CD14-positive monocyte (primary cell): Measurements from ENCODE around the gene DLGAP3. TPM values are rescaled to one million over a fixed set of nuclear protein-coding genes. Genes with fewer than 3 reads are reported as not detected.
A peak's percentile ranks its signal among the peaks of the same experiment; 100 is the strongest.

ENCODE experiments used
- DNase-seq, 3 donors: peaks; one replicate each; pipeline ENCODE4 v3.0.0-alpha.2; 2011 to 2022
- H2AFZ ChIP-seq: 2 replicates; pipeline ENCODE4 v1.6.0; 2012; ENCODE audit warnings: mild to moderate bottlenecking, low read depth, low read length, inconsistent platforms; ENCODE audit not compliant: insufficient read depth, poor library complexity, severe bottlenecking
- H3K27ac ChIP-seq, 2 donors: 1 replicate in 1 of 2; 2 replicates in 1 of 2; pipeline ENCODE4 v1.5.1; 2012 to 2013; ENCODE audit warnings: low read length in 2 of 2, control low read depth in 1 of 2, inconsistent platforms in 1 of 2, low read depth in 1 of 2, mild to moderate bottlenecking in 1 of 2
- H3K27me3 ChIP-seq, 2 donors: one replicate each; pipeline versions ENCODE4 v1.6.0 to v1.6.1; 2011 to 2013; ENCODE audit warnings: low read length in 2 of 2; ENCODE audit not compliant: control insufficient read depth in 2 of 2, insufficient read depth in 2 of 2
- H3K36me3 ChIP-seq, 2 donors: replicated peaks in 1 of 2; 1 replicate in 1 of 2; 2 replicates in 1 of 2; pipeline versions ENCODE4 v1.5.1 to v1.6.1; 2012 to 2013; ENCODE audit warnings: low read length in 2 of 2, control low read depth in 1 of 2, inconsistent platforms in 1 of 2, mild to moderate bottlenecking in 1 of 2; ENCODE audit not compliant: insufficient read depth in 2 of 2, control insufficient read depth in 1 of 2
- H3K4me1 ChIP-seq, 2 donors: 1 replicate in 1 of 2; 2 replicates in 1 of 2; pipeline versions ENCODE4 v1.5.1 to v1.6.1; 2012 to 2013; ENCODE audit warnings: low read length in 2 of 2, control low read depth in 1 of 2, inconsistent platforms in 1 of 2, mild to moderate bottlenecking in 1 of 2, moderate library complexity in 1 of 2; ENCODE audit not compliant: insufficient read depth in 2 of 2, control insufficient read depth in 1 of 2
- H3K4me2 ChIP-seq: replicated peaks from 2 replicates; pipeline ENCODE3; 2012; ENCODE audit warnings: low read length, moderate library complexity, mild to moderate bottlenecking; ENCODE audit not compliant: poor library complexity, severe bottlenecking; ENCODE audit errors: extremely low read depth
- H3K4me3 ChIP-seq, 3 experiments: fragments of 200-600 bp in 1 of 3; sonication (generic) in 1 of 3; replicated peaks in 1 of 3; 1 replicate in 2 of 3; 2 replicates in 1 of 3; pipeline ENCODE4 v1.5.1; 2011 to 2013; ENCODE audit warnings: low read length in 3 of 3, mild to moderate bottlenecking in 3 of 3, control low read depth in 2 of 3, low read depth in 2 of 3, inconsistent platforms in 1 of 3, moderate library complexity in 1 of 3
- H3K79me2 ChIP-seq: 2 replicates; pipeline ENCODE4 v1.6.0; 2012; ENCODE audit warnings: mild to moderate bottlenecking, control low read depth, inconsistent platforms, low read length, moderate library complexity; ENCODE audit not compliant: insufficient read depth
- H3K9ac ChIP-seq: 2 replicates; pipeline ENCODE4 v1.6.0; 2017; ENCODE audit warnings: low read length, mild to moderate bottlenecking; ENCODE audit not compliant: insufficient read depth, poor library complexity, severe bottlenecking
- H3K9me3 ChIP-seq, 2 donors: replicated peaks in 1 of 2; 1 replicate in 1 of 2; 2 replicates in 1 of 2; pipeline versions ENCODE4 v1.5.1 to v1.6.1; 2012 to 2013; ENCODE audit warnings: low read length in 2 of 2, control low read depth in 1 of 2; ENCODE audit not compliant: control insufficient read depth in 1 of 2, insufficient read depth in 1 of 2
- H4K20me1 ChIP-seq: 2 replicates; pipeline ENCODE4 v1.6.0; 2012; ENCODE audit warnings: mild to moderate bottlenecking, low read length, control low read depth, moderate library complexity; ENCODE audit not compliant: insufficient read depth
- H3K27ac Mint-ChIP-seq, 7 donors: one replicate each; pipeline ENCODE4 v1.8.0; 2020; ENCODE audit warnings: mild to moderate bottlenecking in 7 of 7, mixed read lengths in 7 of 7, moderate library complexity in 6 of 7, inconsistent platforms in 2 of 7
- H3K27me3 Mint-ChIP-seq, 3 donors: one replicate each; pipeline ENCODE4 v1.8.0; 2021 to 2022; ENCODE audit warnings: low read depth in 3 of 3, mild to moderate bottlenecking in 3 of 3, mixed read lengths in 3 of 3, moderate library complexity in 3 of 3, inconsistent platforms in 1 of 3
- H3K36me3 Mint-ChIP-seq, 2 donors: one replicate each; pipeline ENCODE4 v1.8.0; 2020; ENCODE audit warnings: mixed read lengths in 2 of 2, inconsistent platforms in 1 of 2, mild to moderate bottlenecking in 1 of 2
- H3K4me1 Mint-ChIP-seq: one replicate; pipeline ENCODE4 v1.8.0; 2020; ENCODE audit warnings: mild to moderate bottlenecking, mixed read lengths
- H3K4me3 Mint-ChIP-seq, 2 donors: one replicate each; pipeline ENCODE4 v1.8.0; 2020; ENCODE audit warnings: mild to moderate bottlenecking in 2 of 2, mixed read lengths in 2 of 2, moderate library complexity in 1 of 2
- H3K9me3 Mint-ChIP-seq, 7 donors: one replicate each; pipeline ENCODE4 v1.8.0; 2020 to 2022; ENCODE audit warnings: mixed read lengths in 7 of 7, mild to moderate bottlenecking in 6 of 7, moderate library complexity in 6 of 7, inconsistent platforms in 2 of 7
- WGBS: methylation state at CpG from one replicate; pipeline ENCODE4 v1.1.5; 2013; ENCODE audit warnings: missing lambda C conversion rate; ENCODE audit not compliant: insufficient coverage; 5-methylcytosine and 5-hydroxymethylcytosine counted together
- intact Hi-C, 2 donors: fragments of 100-400 bp; cut with micrococcal nuclease; formaldehyde crosslinking; loops; one replicate each; pipeline versions ENCODE4 v1.15.0 to v1.15.1; 2023
- polyA plus RNA-seq, 3 donors: library from polyadenylated mRNA; depleted of rRNA in 1 of 3; unstranded in 2 of 3; stranded (reverse) in 1 of 3; fragments of 300-500 nt in 2 of 3; fragments of >200 nt in 1 of 3; fragmentation: Illumina TruSeq in 2 of 3; gene quantifications; 1 replicate in 2 of 3; 2 replicates in 1 of 3; pipeline ENCODE4 v1.2.3, GENCODE V29; 2012 to 2021
- TF ChIP-seq, protein P1 (sequence below): fragments of 200-600 bp; IDR thresholded peaks from one replicate; pipeline ENCODE4 v1.8.0; 2022; ENCODE audit warnings: antibody characterized with exemption, mild to moderate bottlenecking

DLGAP3 gene
- polyA plus RNA-seq, 3 donors: 0.10 to 0.56 (median 0.16) TPM

DNA sequence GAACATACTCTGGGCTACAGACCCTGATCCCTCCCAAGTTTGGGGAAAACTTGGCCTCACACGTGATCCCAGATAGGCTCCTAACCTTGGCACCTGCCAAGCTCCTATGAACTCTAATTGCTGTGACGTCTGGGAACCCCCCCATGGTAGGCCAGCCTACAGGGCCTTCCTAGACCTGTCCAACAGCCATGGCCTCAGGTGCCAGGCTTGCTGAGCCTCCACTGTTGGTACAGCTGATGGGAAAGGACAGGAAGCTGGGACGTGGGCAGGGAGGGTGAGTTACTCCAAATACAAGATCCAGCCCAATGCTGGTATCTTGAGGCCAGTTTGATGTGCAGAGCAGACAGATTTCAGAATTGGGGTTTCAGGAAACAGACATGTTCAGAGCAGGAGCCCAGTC lies 89.0 kb downstream of the DLGAP3 start:
- H3K27ac ChIP-seq: no peak overlapping the region
- Mint-ChIP-seq H3K4me3 (no peak overlapping the region), H3K27me3 (peaks cover 0 to 2% (median 1%) of the 10 kb centered on the region in 3 donors), H3K9me3 (no peaks in the 10 kb centered on the region), H3K4me1 (peaks cover 14% of the 10 kb centered on the region), H3K36me3 (peaks cover 2 to 5% of the 10 kb centered on the region in 2 donors), H3K27ac (no peak overlapping the region)
- 82% methylated on average over 3 of the region's 3 CpGs for WGBS
- peaks cover 18% of the 10 kb centered on the region for H4K20me1 ChIP-seq
- intact Hi-C loops: no loop called here
- no peaks in the 10 kb centered on the region for H3K36me3 ChIP-seq
- H3K27me3 ChIP-seq: no peaks in the 10 kb centered on the region
- H3K4me2 ChIP-seq: no peak overlapping the region
- H3K4me1 ChIP-seq: no peaks in the 10 kb centered on the region
- no peak overlapping the region for H2AFZ ChIP-seq
- H3K4me3 ChIP-seq: no peak overlapping the region
- DNase-seq: no peak
- no peaks in the 10 kb centered on the region for H3K9me3 ChIP-seq
- TF ChIP-seq, protein P1, sequence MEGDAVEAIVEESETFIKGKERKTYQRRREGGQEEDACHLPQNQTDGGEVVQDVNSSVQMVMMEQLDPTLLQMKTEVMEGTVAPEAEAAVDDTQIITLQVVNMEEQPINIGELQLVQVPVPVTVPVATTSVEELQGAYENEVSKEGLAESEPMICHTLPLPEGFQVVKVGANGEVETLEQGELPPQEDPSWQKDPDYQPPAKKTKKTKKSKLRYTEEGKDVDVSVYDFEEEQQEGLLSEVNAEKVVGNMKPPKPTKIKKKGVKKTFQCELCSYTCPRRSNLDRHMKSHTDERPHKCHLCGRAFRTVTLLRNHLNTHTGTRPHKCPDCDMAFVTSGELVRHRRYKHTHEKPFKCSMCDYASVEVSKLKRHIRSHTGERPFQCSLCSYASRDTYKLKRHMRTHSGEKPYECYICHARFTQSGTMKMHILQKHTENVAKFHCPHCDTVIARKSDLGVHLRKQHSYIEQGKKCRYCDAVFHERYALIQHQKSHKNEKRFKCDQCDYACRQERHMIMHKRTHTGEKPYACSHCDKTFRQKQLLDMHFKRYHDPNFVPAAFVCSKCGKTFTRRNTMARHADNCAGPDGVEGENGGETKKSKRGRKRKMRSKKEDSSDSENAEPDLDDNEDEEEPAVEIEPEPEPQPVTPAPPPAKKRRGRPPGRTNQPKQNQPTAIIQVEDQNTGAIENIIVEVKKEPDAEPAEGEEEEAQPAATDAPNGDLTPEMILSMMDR: no peak
- no peaks in the 10 kb centered on the region for H3K79me2 ChIP-seq
- no peak overlapping the region for H3K9ac ChIP-seq

DNA sequence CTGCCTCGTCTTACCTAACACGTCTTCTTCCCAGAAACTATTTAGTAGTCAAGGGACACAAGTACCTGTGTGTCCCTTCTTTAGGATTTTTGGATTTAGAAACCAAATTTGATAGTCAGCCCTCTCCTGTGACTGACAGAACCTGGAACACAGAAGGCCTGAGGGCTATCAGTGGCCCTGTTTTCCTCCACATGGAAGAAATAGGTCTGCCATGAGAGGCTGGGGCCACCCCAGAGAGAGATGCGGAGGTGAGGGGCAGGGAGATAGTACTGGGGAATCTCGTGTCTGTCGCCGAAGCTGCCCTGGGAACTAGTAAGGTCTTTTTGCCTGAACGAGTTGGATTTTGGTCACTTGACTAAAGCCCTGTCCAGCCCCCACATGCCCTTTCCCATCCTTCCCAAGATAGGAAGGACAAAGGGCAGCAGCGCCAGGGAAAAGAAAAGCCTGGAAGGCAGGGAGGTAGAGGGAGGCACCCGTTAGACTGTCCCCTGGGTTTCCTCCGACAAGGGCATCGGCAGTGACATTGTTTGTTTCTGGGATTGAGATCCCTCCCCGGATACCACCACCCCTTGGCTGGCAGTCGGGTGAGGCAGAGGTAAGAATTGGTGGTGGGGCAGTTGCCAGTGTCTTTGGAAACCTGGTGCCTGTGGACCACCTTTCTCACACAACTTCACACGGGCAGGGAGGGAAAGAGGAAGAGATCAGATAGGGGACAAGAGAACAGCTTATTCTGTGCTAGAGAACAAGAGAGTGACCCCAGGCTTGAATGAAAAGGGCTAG lies 89.7 kb downstream of the DLGAP3 start:
- peaks cover 14% of the 10 kb centered on the region for H3K4me1 Mint-ChIP-seq
- intact Hi-C loops: no loop called here
- peak overlapping the region in 1 of 7 donors; percentile 54 for H3K27ac Mint-ChIP-seq
- Histone ChIP-seq H3K27ac (no peak overlapping the region), H2AFZ (no peak overlapping the region), H3K9me3 (no peaks in the 10 kb centered on the region), H4K20me1 (peaks cover 15% of the 10 kb centered on the region), H3K27me3 (no peaks in the 10 kb centered on the region), H3K36me3 (no peaks in the 10 kb centered on the region), H3K4me3 (no peak overlapping the region), H3K9ac (no peak overlapping the region), H3K4me2 (no peak overlapping the region), H3K4me1 (no peaks in the 10 kb centered on the region), H3K79me2 (no peaks in the 10 kb centered on the region)
- H3K27me3 Mint-ChIP-seq: peaks cover 0 to 3% (median 1%) of the 10 kb centered on the region in 3 donors
- no peak overlapping the region for H3K4me3 Mint-ChIP-seq
- H3K9me3 Mint-ChIP-seq: no peaks in the 10 kb centered on the region
- peaks cover 0 to 2% of the 10 kb centered on the region in 2 donors for H3K36me3 Mint-ChIP-seq
- TF ChIP-seq, protein P1: no peak
- 88% methylated on average over 3 of the region's 14 CpGs for WGBS
- DNase-seq: no peak
